ENCODE data around the gene KDR. TPM values are rescaled to one million over a fixed set of nuclear protein-coding genes. Genes with fewer than 3 reads are reported as not detected.

The KDR gene
- total RNA-seq, 4 donors from 2014 or later = 2.0 to 23.8 (median 5.9) TPM

DNA sequence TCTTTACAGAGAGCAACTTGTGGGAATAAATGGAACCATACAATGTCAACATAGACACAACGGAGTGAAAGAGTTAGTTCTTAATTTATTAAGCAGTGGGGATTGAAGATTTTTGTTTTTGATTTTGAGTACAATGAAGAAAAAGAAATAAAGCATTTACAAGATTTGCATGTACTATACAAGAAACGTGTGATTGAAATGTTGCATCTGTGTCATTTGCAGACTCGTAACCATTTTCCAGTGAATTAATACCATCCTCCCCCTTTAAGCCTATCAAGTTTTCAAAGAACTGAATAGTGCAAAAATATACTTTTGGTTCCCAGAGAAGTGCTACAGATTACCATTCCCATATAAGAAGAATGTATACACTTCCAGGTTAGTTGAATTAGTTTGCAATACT is 8.6 kb upstream of the KDR start:
- 56 to 60% methylated on average over 3 of the region's 3 CpGs for WGBS, 2 donors
- H3K36me3 ChIP-seq = no peaks in the 10 kb centered on the region
- H3K4me1 ChIP-seq = no peaks in the 10 kb centered on the region
- intact Hi-C loops (cut with DNase I) = no loop called here
- no peak overlapping the region for H3K4me3 ChIP-seq
- H3K9me3 ChIP-seq = no peaks in the 10 kb centered on the region
- H3K27ac ChIP-seq = no peak overlapping the region
- H3K27me3 ChIP-seq = no peaks in the 10 kb centered on the region
- no peak for DNase-seq
- no peak for TF ChIP-seq POLR2A (IDR thresholded peaks at IDR 0.05)
- TF ChIP-seq, protein P1, sequence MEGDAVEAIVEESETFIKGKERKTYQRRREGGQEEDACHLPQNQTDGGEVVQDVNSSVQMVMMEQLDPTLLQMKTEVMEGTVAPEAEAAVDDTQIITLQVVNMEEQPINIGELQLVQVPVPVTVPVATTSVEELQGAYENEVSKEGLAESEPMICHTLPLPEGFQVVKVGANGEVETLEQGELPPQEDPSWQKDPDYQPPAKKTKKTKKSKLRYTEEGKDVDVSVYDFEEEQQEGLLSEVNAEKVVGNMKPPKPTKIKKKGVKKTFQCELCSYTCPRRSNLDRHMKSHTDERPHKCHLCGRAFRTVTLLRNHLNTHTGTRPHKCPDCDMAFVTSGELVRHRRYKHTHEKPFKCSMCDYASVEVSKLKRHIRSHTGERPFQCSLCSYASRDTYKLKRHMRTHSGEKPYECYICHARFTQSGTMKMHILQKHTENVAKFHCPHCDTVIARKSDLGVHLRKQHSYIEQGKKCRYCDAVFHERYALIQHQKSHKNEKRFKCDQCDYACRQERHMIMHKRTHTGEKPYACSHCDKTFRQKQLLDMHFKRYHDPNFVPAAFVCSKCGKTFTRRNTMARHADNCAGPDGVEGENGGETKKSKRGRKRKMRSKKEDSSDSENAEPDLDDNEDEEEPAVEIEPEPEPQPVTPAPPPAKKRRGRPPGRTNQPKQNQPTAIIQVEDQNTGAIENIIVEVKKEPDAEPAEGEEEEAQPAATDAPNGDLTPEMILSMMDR (IDR thresholded peaks at IDR 0.05) = no peak

DNA sequence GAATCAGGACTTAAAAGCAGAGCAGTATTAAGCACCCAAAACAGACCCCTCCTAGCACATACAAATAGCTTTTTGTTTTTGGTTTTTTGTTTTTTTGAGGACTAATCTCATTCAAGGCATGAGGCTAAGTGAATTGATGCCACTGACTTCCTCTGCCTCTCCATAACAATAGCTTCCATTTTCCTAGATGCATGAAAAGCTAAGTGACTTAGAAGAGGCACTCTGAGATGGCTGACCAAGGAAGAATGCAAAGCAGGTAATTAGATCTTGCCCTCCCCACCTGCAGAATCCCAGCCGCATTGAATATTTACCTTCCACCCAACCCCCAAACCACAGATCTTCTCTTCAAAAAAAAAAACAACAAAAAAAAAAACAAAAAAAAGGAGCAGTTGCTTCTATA is 7.4 kb upstream of the KDR start:
- Histone ChIP-seq H3K27me3 (peaks cover 0 to 2% (median 0%) of the 10 kb centered on the region in 4 donors), H3K4me1 (no peaks in the 10 kb centered on the region), H3K9me3 (no peaks in the 10 kb centered on the region), H3K27ac (no peak overlapping the region), H3K4me3 (no peak overlapping the region), H3K36me3 (no peaks in the 10 kb centered on the region)
- 64 to 65% methylated on average over 1 of the region's 1 CpG for WGBS, 2 donors
- TF ChIP-seq POLR2A (IDR thresholded peaks at IDR 0.05) = no peak
- intact Hi-C loops (cut with DNase I) = no loop called here
- no peak for DNase-seq

DNA sequence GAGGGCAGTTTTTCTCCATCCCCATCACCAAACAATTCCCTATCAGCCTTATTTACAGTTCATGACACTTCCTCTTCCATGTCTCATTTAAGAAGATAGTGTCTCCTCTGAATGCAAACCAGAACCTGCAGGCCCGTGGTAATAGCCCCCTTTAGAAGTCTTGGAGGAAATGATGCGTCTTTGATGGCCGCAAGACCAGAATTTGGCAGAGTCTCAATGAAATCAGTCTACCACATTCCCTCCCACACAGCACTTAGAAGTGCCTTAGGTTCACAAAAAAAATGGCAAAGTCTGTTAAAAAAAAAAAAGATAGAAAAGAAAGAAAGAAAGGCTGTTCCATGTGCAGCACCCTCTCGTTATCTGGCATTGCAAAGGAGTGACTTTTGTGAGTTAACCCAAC is 2.1 kb upstream of the KDR start:
- Histone ChIP-seq H3K4me3 (no peak overlapping the region), H3K9me3 (no peaks in the 10 kb centered on the region), H3K27me3 (peaks cover 0 to 45% (median 2%) of the 10 kb centered on the region in 4 donors), H3K27ac (no peak overlapping the region), H3K4me1 (peaks cover 12 to 21% (median 18%) of the 10 kb centered on the region in 3 donors), H3K36me3 (no peaks in the 10 kb centered on the region)
- 49 to 80% methylated on average over 3 to 4 of the region's 4 CpGs for WGBS, 2 donors
- intact Hi-C loops (cut with DNase I) = no loop called here
- TF ChIP-seq POLR2A (IDR thresholded peaks at IDR 0.05) = no peak
- TF ChIP-seq, protein P1 (IDR thresholded peaks at IDR 0.05) = no peak
- no peak for DNase-seq

DNA sequence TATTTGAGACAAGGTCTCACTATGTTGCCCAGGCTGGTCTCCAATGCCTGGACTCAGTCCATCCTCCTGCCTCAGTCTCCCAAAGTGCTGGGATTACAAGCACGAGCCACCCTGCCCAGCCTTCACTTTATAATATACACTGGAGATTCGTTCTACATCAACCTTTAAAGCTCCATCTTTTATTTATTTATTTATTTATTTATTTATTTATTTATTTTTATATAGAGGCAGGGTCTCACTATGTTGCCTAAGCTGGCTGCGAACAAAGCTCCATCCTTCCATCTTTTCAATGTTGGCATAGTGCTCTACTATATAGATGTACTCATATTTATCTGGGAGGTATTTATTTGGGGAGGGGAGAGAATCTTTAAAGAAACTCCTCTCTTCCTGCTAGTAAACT is 1.7 kb upstream of the KDR start:
- intact Hi-C loops (cut with DNase I) = no loop called here
- no peak overlapping the region for H3K27ac ChIP-seq

DNA sequence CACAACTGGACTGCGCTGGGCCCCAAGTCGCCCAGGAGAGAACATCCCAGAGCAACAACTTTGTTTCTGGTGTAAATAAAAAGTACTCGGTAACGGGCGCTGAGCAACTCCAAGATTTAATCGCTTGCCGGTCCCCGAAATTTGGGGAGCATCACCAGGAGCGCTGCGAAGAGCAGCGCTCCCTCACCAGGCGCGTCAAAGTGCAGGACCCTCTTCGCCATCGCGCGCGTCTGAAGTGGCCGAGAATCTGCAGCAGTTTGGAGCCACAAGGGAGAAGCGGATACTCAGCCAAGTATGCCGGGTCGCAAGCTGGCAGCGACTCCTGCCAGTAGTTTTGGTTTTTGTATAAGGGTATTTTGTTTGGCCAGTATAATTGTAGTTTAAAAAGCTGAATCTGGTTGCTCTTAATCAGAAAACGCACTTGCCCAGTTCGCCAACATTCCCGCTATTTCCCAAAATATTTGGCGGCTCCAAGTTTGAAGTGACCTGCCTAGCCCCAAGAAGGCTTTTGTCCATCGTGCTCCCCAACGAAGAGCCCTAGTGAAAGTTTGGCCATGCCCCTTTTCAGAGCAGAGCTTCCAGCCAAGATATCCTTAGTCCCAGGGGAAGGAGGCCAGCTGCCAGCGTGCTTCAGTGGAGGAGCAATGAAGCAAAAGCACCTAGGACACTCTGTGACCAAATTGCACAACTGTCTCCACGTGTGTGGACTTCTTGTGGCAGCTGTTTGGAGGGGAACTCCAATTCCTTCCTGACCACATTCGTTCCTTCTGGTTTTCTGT is 557 bp upstream of the KDR start:
- H3K4me1 ChIP-seq = peaks cover 12 to 21% (median 18%) of the 10 kb centered on the region in 3 donors
- H3K9me3 ChIP-seq = no peaks in the 10 kb centered on the region
- intact Hi-C loops (cut with DNase I) = no loop called here
- H3K36me3 ChIP-seq = no peaks in the 10 kb centered on the region
- peak overlapping the region; percentile 29 to 69 (median 48) for H3K4me3 ChIP-seq
- peak overlapping the region in 1 of 4 donors; percentile 33 for H3K27ac ChIP-seq
- WGBS, 2 donors = 5 to 7% methylated on average over 7 to 12 of the region's 32 CpGs
- peaks cover 0 to 45% (median 2%) of the 10 kb centered on the region in 4 donors for H3K27me3 ChIP-seq
- no peak for TF ChIP-seq POLR2A (IDR thresholded peaks at IDR 0.05)
- TF ChIP-seq, protein P1 (IDR thresholded peaks at IDR 0.05) = no peak
- DNase-seq = no peak

More for the DNA sequence above, 1.7 kb upstream of the KDR start:
- peaks cover 12 to 21% (median 18%) of the 10 kb centered on the region in 3 donors for H3K4me1 ChIP-seq
- 72 to 89% methylated on average over 3 of the region's 3 CpGs for WGBS, 2 donors
- no peaks in the 10 kb centered on the region for H3K36me3 ChIP-seq
- DNase-seq = no peak
- TF ChIP-seq, protein P1 (IDR thresholded peaks at IDR 0.05) = no peak
- no peak for TF ChIP-seq POLR2A (IDR thresholded peaks at IDR 0.05)
- H3K4me3 ChIP-seq = no peak overlapping the region
- no peaks in the 10 kb centered on the region for H3K9me3 ChIP-seq
- H3K27me3 ChIP-seq = peaks cover 0 to 45% (median 2%) of the 10 kb centered on the region in 4 donors
